ENCODE measurements around the gene GARIN3.
A peak's percentile ranks its signal among the peaks of the same experiment; 100 is the strongest.

The GARIN3 gene

GRCh38 chr5:157142317-157143126 is 23.5 kb downstream of the GARIN3 start, which contains the start of gene MED7:
Gene MED7 (minus strand): TSS chr5:157142865. CDS start chr5:157139431, 3,434 bp downstream.
- DNase-seq, result peak; percentile 84

DNA sequence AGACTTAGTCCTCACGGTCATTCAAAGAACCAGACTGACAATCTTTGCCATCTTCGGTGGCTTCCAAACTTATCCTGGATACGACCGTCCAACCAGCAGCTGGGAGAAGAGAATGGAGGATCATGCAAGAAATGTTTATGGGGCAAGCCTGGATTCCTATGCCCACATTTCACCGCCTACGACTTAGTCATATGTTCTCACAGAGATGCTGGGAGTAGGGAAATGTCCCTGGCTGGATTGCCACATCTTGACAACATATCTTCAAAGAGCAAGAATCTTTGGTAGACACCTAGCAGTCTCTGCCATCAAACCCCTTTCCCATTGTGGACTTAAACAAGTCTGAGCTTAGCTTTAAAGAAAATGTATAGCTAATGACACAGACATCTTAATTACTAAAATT is 28.4 kb downstream of the GARIN3 start:
- no peak for DNase-seq

- DNase-seq, result no peak
Observed at GRCh38 chr5:157132281-157132612, 33.8 kb downstream of the GARIN3 start.

DNA sequence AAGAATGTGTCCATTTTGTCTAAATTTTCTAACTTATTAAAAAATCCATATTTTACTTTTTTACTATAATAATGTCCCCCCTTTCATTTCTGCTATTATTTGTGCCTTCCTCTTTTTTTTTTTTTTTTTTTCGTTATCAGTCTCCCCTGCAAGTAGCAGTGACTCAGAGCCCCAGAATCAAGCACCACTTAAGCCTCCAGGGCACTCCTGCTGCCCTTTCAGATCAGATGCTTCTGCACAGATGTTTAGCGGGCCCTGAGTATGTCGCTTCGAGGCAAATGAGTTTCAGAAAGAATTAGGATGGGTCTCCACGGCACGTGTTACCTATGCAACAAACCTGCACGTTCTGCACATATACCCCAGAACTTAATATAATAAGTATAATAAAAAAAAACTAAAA is 35.1 kb downstream of the GARIN3 start:
- no peak for DNase-seq

DNA sequence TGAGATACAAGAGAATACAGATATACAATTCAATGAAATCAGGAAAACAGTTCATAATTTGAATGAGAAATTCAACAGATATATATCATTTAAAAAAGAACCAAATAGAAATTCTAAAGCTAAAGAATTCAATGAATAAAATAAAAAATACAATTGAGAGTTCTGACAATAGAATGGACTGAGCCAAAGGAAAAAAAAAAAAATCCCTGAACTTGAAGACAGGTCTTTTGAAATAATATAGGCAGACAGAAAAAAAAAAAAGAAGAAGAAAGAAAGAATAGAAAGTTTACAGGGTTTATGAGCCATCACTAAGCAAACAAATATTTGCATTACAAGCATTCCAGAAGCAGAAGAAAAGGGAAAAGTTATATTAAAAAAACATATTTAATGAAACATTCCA is 44.4 kb downstream of the GARIN3 start:
- no peak for DNase-seq

DNA sequence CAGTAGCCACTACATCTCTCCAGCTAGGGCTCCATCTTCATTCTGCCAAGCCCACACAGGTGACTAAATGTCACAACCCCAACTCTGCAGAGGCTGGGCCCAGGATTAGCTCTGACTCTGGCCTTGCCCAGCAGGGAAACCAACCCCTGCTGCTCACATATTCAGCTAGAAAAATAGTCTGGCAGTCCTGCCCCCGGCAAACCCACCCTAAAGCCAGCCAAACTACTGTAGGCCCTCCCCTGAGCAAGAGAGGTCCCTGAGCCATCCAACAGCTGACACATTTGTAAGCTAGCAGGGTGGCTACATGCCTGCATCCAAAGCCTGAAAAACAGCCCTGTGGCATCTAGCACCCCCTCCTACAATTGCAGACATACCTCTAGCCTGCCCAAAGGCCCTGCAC is 46.0 kb downstream of the GARIN3 start:
- DNase-seq, result no peak

DNA sequence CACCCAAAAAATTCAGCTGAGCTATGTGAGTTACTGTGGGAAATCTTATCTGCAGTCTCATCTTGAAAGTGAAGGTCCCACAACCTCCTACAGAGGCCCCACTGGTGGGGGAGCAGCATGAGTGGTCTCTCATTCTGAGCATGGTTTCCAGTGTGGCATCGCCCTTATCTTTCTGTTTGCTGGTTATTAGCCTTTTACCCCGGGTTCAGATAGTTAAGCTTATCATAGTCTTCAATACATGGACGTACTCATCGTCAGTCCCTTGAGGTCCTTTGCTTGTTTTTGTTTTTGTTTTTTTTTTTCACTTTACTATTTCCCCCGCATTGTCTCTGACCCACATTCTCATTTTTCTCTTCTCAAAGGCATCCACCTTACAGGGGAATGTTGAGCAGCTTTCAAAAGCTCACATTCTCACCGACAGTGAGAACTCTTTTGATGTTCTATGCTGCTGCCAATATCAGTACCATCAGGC is 49.5 kb downstream of the GARIN3 start:
- DNase-seq, result no peak

DNA sequence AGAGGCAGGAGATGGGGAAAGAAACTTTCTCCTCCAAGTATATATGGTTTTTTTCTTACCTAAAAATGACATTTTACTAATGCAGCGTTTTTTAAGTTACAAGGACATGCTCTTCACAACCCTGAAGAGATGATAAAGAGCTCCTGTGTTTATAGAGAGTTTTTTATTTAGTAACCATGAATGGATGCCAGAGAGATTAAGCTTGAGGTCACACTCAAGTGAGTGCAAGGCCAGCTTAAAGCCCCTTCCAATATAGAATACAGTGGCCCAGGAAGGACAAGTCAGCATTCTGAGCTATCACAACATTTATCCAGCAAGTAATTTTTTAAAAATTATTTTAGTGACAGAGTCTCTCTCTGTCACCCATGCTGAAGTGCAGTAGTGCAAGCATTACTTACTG is 50.6 kb downstream of the GARIN3 start:
- DNase-seq, result no peak

GRCh38 chr5:157115012-157115411 is 51.1 kb downstream of the GARIN3 start:
- DNase-seq, result no peak

GRCh38 chr5:157113002-157113401 is 53.1 kb downstream of the GARIN3 start:
- no peak for DNase-seq

All from effector CD8-positive, alpha-beta T cell (primary cell).